ENCODE data around the gene RELL2. TPM values are rescaled to one million over a fixed set of nuclear protein-coding genes. Genes with fewer than 3 reads are reported as not detected.
"Not testable (repeated sequence)": the region's sequence is repeated elsewhere in the genome, so short reads cannot be mapped to it uniquely, and the experiment has no call there.

The RELL2 gene
- total RNA-seq, 1 experiment from 2014 or later: 9.8 TPM

DNA sequence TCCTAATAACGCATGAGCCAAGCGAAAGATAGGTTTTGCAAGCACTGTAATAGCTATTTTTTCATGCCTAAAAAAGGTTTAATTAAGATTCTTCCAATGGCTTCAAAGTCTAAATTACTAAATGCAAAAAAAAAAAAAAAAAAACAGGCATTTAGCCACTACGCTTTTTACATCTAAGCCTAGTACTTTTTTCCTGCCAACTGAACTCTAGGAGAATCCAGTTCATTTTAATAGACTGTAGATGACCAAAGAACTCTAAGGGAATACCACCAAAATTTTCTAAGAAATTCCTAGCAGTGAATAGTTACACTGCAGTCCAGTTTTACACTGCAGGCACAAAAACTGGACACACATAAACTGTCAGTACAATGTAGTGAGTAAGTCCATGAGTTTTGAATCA is 27.8 kb upstream of the RELL2 start:
- TF ChIP-seq CTCF (conservative IDR thresholded peaks at IDR 0.05): no peak
- no peak overlapping the region for H4K8ac ChIP-seq (replicated peaks; ENCODE audit: insufficient read length, low read depth, low read length)
- H2AFZ ChIP-seq (ENCODE audit: low read length): no peak overlapping the region
- no peak overlapping the region for H4K5ac ChIP-seq (ENCODE audit: insufficient read length, low read depth, low read length)
- no peaks in the 10 kb centered on the region for H3K23me2 ChIP-seq (ENCODE audit: insufficient read length, low read depth, low read length, poor library complexity, severe bottlenecking)
- DNase-seq: no peak
- Mint-ChIP-seq H3K9me3 (no peaks in the 10 kb centered on the region), H3K4me1 (peaks cover 22 to 30% of the 10 kb centered on the region in 2 experiments), H3K27ac (no peak overlapping the region), H3K36me3 (ENCODE audit: insufficient read depth in 1 of 3, low read depth in 3 of 3) (peaks cover 0 to 12% (median 10%) of the 10 kb centered on the region in 3 experiments; a peak in 3 of 7 replicates), H3K4me3 (no peak overlapping the region), H3K27me3 (ENCODE audit: low read depth) (no peaks in the 10 kb centered on the region)
- no peak overlapping the region for H2BK15ac ChIP-seq (ENCODE audit: low read depth, low read length)
- H4K91ac ChIP-seq (ENCODE audit: insufficient read length, low read depth, low read length): no peak overlapping the region
- no peak overlapping the region for H3K56ac ChIP-seq (ENCODE audit: insufficient read length, low read depth, low read length)
- no peak overlapping the region for H2BK5ac ChIP-seq (ENCODE audit: insufficient read length, low read length)
- H3K4me1 ChIP-seq (ENCODE audit: insufficient read depth, low read length): peaks cover 3% of the 10 kb centered on the region
- no peaks in the 10 kb centered on the region for H3K27me3 ChIP-seq (ENCODE audit: insufficient read depth, low read length)
- no peak overlapping the region for H3K23ac ChIP-seq (ENCODE audit: insufficient read length, low read depth, low read length)
- no peak overlapping the region for H2BK120ac ChIP-seq (ENCODE audit: low read depth, low read length, poor library complexity, severe bottlenecking)
- WGBS (ENCODE audit: extremely low coverage, insufficient read length, low lambda C conversion rate): no CpG with 5 or more reads among the region's 3 CpGs
- no peak overlapping the region for H3K14ac ChIP-seq (ENCODE audit: insufficient read depth, low read length)
- no peaks in the 10 kb centered on the region for H3K79me1 ChIP-seq (ENCODE audit: insufficient read depth, low read depth, low read length, poor library complexity, severe bottlenecking)
- H3K9ac ChIP-seq (ENCODE audit: extremely low read depth, insufficient read length, low read length): no peak overlapping the region
- no peak overlapping the region for H3K4ac ChIP-seq (ENCODE audit: low read depth, low read length)
- H3K27ac ChIP-seq (ENCODE audit: insufficient read length, low read depth, low read length): no peak overlapping the region
- no peak overlapping the region for H3K4me2 ChIP-seq (ENCODE audit: insufficient read depth, insufficient read length, low read length)
- no peak overlapping the region for H2AK5ac ChIP-seq (ENCODE audit: insufficient read length, low read length)
- H3K18ac ChIP-seq (ENCODE audit: insufficient read length, low read depth, low read length): no peak overlapping the region
- H3T11ph ChIP-seq (ENCODE audit: low read length): no peak overlapping the region
- peaks cover 15% of the 10 kb centered on the region; the same call in 1 of the 2 replicates for H3K79me2 ChIP-seq (ENCODE audit: insufficient read depth, low read length)
- H2BK20ac ChIP-seq (ENCODE audit: low read depth, low read length, poor library complexity, severe bottlenecking): no peak overlapping the region
- H4K20me1 ChIP-seq (ENCODE audit: control insufficient read depth, insufficient read depth, insufficient read length): no peaks in the 10 kb centered on the region
- no peak overlapping the region for H2BK12ac ChIP-seq (ENCODE audit: insufficient read length, low read depth, low read length)
- H3K9me3 ChIP-seq (ENCODE audit: control insufficient read depth, low read depth, low read length): no peaks in the 10 kb centered on the region

GRCh38 chr5:141609921-141610320 is 26.9 kb upstream of the RELL2 start:
- not testable (repeated sequence) for H3K4me1 ChIP-seq (ENCODE audit: insufficient read depth, low read length); H3K4ac ChIP-seq (ENCODE audit: low read depth, low read length); H2BK5ac ChIP-seq (ENCODE audit: insufficient read length, low read length); H2BK20ac ChIP-seq (ENCODE audit: low read depth, low read length, poor library complexity, severe bottlenecking); DNase-seq; H3K18ac ChIP-seq (ENCODE audit: insufficient read length, low read depth, low read length); H4K91ac ChIP-seq (ENCODE audit: insufficient read length, low read depth, low read length); H3K79me1 ChIP-seq (ENCODE audit: insufficient read depth, low read depth, low read length, poor library complexity, severe bottlenecking); H3T11ph ChIP-seq (ENCODE audit: low read length); H3K4me2 ChIP-seq (ENCODE audit: insufficient read depth, insufficient read length, low read length); H3K14ac ChIP-seq (ENCODE audit: insufficient read depth, low read length); H2BK120ac ChIP-seq (ENCODE audit: low read depth, low read length, poor library complexity, severe bottlenecking); H4K5ac ChIP-seq (ENCODE audit: insufficient read length, low read depth, low read length); H3K56ac ChIP-seq (ENCODE audit: insufficient read length, low read depth, low read length); H3K23ac ChIP-seq (ENCODE audit: insufficient read length, low read depth, low read length); H3K9me3 ChIP-seq (ENCODE audit: control insufficient read depth, low read depth, low read length); H3K9me3 Mint-ChIP-seq; H3K4me3 Mint-ChIP-seq; H2AK5ac ChIP-seq (ENCODE audit: insufficient read length, low read length); H3K27me3 Mint-ChIP-seq (ENCODE audit: low read depth); H2AFZ ChIP-seq (ENCODE audit: low read length); H2BK15ac ChIP-seq (ENCODE audit: low read depth, low read length); H3K23me2 ChIP-seq (ENCODE audit: insufficient read length, low read depth, low read length, poor library complexity, severe bottlenecking); H3K27me3 ChIP-seq (ENCODE audit: insufficient read depth, low read length); H2BK12ac ChIP-seq (ENCODE audit: insufficient read length, low read depth, low read length); H4K8ac ChIP-seq (replicated peaks; ENCODE audit: insufficient read length, low read depth, low read length); H3K27ac Mint-ChIP-seq; H3K9ac ChIP-seq (ENCODE audit: extremely low read depth, insufficient read length, low read length); H4K20me1 ChIP-seq (ENCODE audit: control insufficient read depth, insufficient read depth, insufficient read length); H3K27ac ChIP-seq (ENCODE audit: insufficient read length, low read depth, low read length)
- Mint-ChIP-seq H3K4me1 (peaks cover 21 to 32% of the 10 kb centered on the region in 2 experiments), H3K36me3 (ENCODE audit: insufficient read depth in 1 of 3, low read depth in 3 of 3) (peaks cover 0 to 12% (median 10%) of the 10 kb centered on the region in 3 experiments; a peak in 3 of 7 replicates)
- peaks cover 15% of the 10 kb centered on the region; the same call in 1 of the 2 replicates for H3K79me2 ChIP-seq (ENCODE audit: insufficient read depth, low read length)
- no CpG with 5 or more reads among the region's 7 CpGs for whole genome bisulfite sequencing (ENCODE audit: extremely low coverage, insufficient read length, low lambda C conversion rate)
